Activated B cell treated with CpG ODN at 0.5 μM for 24 hours (primary cell): ENCODE data around the gene ADSS1. TPM values are rescaled to one million over a fixed set of nuclear protein-coding genes. Genes with fewer than 3 reads are reported as not detected.

Experiments used
- ATAC-seq: fragments of 200-7000 bp; cut with Tn5 transposase; one replicate; pipeline ENCODE4 v1.10.0; 2021; ENCODE audit warnings: low read depth, mild to moderate bottlenecking, moderate library complexity
- CTCF ChIA-PET: fragments of 350-600 bp; sonication (Branson Sonifier 250); formaldehyde crosslinking; loops from one replicate; lab custom pipeline; 2021; ENCODE audit warnings: antibody characterized with exemption; lab: Charles Lee
- POLR2A ChIA-PET: fragments of 350-600 bp; sonication (Branson Sonifier 250); formaldehyde crosslinking; loops from one replicate; lab custom pipeline; 2021; ENCODE audit warnings: antibody characterized with exemption; lab: Charles Lee
- DNase-seq: peaks from one replicate; pipeline ENCODE4 v3.0.0; 2022
- H3K27ac Mint-ChIP-seq: one replicate; pipeline ENCODE4 v1.8.0; 2020; ENCODE audit warnings: mixed read lengths
- H3K27me3 Mint-ChIP-seq: one replicate; pipeline ENCODE4 v1.8.0; 2021; ENCODE audit warnings: mixed read lengths
- H3K36me3 Mint-ChIP-seq: one replicate; pipeline ENCODE4 v1.8.0; 2021; ENCODE audit warnings: low read depth, mixed read lengths
- H3K4me1 Mint-ChIP-seq: one replicate; pipeline ENCODE4 v1.8.0; 2021; ENCODE audit warnings: mixed read lengths
- H3K4me3 Mint-ChIP-seq: one replicate; pipeline ENCODE4 v1.8.0; 2020; ENCODE audit warnings: mild to moderate bottlenecking, mixed read lengths
- H3K9me3 Mint-ChIP-seq: one replicate; pipeline ENCODE4 v1.8.0; 2020; ENCODE audit warnings: mixed read lengths
- CTCF ChIP-seq: fragments of 200-600 bp; IDR thresholded peaks from one replicate; pipeline ENCODE4 v1.8.0; 2022; ENCODE audit warnings: antibody characterized with exemption, mild to moderate bottlenecking
- intact Hi-C: fragments of 100-400 bp; cut with micrococcal nuclease; formaldehyde crosslinking; loops from one replicate; pipeline ENCODE4 v1.15.1; 2024
- total RNA-seq: library from RNA; stranded (reverse); gene quantifications from 2 replicates; pipeline ENCODE4 v1.2.3, GENCODE V29; 2022

The ADSS1 gene
- total RNA-seq, 1 donor from 2014 or later = 0.18 TPM

GRCh38 chr14:104780513-104781030 is 56.5 kb downstream of the ADSS1 start:
- H3K36me3 Mint-ChIP-seq = peaks cover 6% of the 10 kb centered on the region
- H3K27ac Mint-ChIP-seq = no peak overlapping the region
- ChIA-PET POLR2A (no interaction called here), CTCF (no interaction called here)
- no peaks in the 10 kb centered on the region for H3K4me1 Mint-ChIP-seq
- no peak overlapping the region for H3K4me3 Mint-ChIP-seq
- intact Hi-C loops = no loop called here
- TF ChIP-seq CTCF = no peak
- DNase-seq (no peak), ATAC-seq (no peak)
- no peaks in the 10 kb centered on the region for H3K9me3 Mint-ChIP-seq
- no peaks in the 10 kb centered on the region for H3K27me3 Mint-ChIP-seq

- DNase-seq (no peak), ATAC-seq (no peak)
- Mint-ChIP-seq H3K4me1 (no peaks in the 10 kb centered on the region), H3K4me3 (no peak overlapping the region), H3K9me3 (no peaks in the 10 kb centered on the region), H3K27ac (no peak overlapping the region), H3K36me3 (peaks cover 4% of the 10 kb centered on the region), H3K27me3 (no peaks in the 10 kb centered on the region)
- no peak for TF ChIP-seq CTCF
- ChIA-PET CTCF (no interaction called here), POLR2A (no interaction called here)
- intact Hi-C loops = no loop called here
Measured at GRCh38 chr14:104781271-104782077, 57.4 kb downstream of the ADSS1 start.

- no peak for DNase-seq
- Mint-ChIP-seq H3K27me3 (no peaks in the 10 kb centered on the region), H3K36me3 (peaks cover 2% of the 10 kb centered on the region), H3K27ac (no peak overlapping the region), H3K4me3 (no peak overlapping the region), H3K9me3 (no peaks in the 10 kb centered on the region), H3K4me1 (no peaks in the 10 kb centered on the region)
- intact Hi-C loops = no loop called here
- CTCF ChIA-PET = no interaction called here
- POLR2A ChIA-PET = no interaction called here
- no peak for TF ChIP-seq CTCF
- no peak for ATAC-seq
Measured at GRCh38 chr14:104782086-104782807, 58.2 kb downstream of the ADSS1 start.

- H3K36me3 Mint-ChIP-seq = peaks cover 2% of the 10 kb centered on the region
- H3K27ac Mint-ChIP-seq = no peak overlapping the region
- H3K27me3 Mint-ChIP-seq = no peaks in the 10 kb centered on the region
- intact Hi-C loops = no loop called here
- POLR2A ChIA-PET = no interaction called here
- DNase-seq = no peak
- no peaks in the 10 kb centered on the region for H3K9me3 Mint-ChIP-seq
- H3K4me3 Mint-ChIP-seq = no peak overlapping the region
- CTCF ChIA-PET = no interaction called here
- no peak for ATAC-seq
- no peak for TF ChIP-seq CTCF
- no peaks in the 10 kb centered on the region for H3K4me1 Mint-ChIP-seq
Measured at GRCh38 chr14:104782808-104783139, 58.7 kb downstream of the ADSS1 start.
